OCI-LY7 (cell line): ENCODE data around the gene KREMEN1.

Experiments used
- EZH2phosphoT487 ChIP-seq: fragments of 200-600 bp; sonication (generic); IDR thresholded peaks from 2 replicates; pipeline ENCODE4 v1.6.1; 2018; ENCODE audit warnings: low read depth, borderline replicate concordance, mild to moderate bottlenecking, mixed run types, antibody characterized with exemption, low read length, moderate library complexity, mixed read lengths
- TF ChIP-seq, protein P1 (sequence below): fragments of 200-600 bp; sonication (generic); conservative IDR thresholded peaks from 2 replicates; pipeline ENCODE4 v1.5.1; 2014; ENCODE audit warnings: mild to moderate bottlenecking, antibody characterized with exemption, low read length, moderate library complexity, mixed read lengths

DNA sequence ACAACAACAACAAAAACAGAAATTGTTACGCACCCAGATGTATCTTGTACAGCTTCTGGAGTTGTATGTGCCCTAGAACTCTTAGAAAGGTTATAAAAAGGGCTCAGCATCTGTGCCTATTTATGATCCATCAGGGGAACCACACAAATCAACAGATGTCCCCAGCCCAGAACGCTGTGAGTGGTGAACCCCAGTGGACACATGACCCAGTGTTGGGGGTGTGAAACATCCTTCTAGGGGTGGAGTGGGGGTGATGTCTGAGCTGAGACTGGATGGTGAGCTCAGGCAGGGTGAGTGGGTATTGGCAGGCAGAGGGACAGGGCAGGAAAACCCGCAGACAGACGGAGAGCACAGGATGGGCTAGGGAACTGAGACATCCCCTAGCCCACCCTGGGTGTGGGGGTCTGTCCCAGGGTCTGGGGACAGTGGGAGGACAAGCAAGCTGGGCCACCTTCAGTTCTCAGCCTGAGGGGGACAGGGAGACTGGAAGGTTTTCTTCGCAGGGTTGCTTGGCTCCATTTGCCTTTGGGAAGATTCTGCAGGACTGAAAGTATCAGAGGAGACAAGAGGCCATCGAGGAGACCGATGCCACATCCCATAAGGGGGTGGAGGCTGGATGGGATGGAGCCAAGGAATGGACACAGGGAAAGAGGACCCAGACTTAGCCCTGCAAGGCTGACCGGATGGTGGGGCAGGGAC lies 127.0 kb downstream of the KREMEN1 start:
- TF ChIP-seq, protein P1, sequence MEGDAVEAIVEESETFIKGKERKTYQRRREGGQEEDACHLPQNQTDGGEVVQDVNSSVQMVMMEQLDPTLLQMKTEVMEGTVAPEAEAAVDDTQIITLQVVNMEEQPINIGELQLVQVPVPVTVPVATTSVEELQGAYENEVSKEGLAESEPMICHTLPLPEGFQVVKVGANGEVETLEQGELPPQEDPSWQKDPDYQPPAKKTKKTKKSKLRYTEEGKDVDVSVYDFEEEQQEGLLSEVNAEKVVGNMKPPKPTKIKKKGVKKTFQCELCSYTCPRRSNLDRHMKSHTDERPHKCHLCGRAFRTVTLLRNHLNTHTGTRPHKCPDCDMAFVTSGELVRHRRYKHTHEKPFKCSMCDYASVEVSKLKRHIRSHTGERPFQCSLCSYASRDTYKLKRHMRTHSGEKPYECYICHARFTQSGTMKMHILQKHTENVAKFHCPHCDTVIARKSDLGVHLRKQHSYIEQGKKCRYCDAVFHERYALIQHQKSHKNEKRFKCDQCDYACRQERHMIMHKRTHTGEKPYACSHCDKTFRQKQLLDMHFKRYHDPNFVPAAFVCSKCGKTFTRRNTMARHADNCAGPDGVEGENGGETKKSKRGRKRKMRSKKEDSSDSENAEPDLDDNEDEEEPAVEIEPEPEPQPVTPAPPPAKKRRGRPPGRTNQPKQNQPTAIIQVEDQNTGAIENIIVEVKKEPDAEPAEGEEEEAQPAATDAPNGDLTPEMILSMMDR, result no peak
- no peak for TF ChIP-seq EZH2phosphoT487
